ENCODE measurements around the gene CCDC61.

Gene CCDC61

GRCh38 chr19:46016426-46017094, 21.3 kb downstream of the CCDC61 start:
- FAIRE-seq, result no peak

- no peak for FAIRE-seq
Measured at GRCh38 chr19:46017095-46017429, 21.8 kb downstream of the CCDC61 start.

- no peak for FAIRE-seq
Measured at GRCh38 chr19:46017874-46018675, 22.8 kb downstream of the CCDC61 start.

- no peak for FAIRE-seq
Measured at GRCh38 chr19:46018729-46019251, 23.5 kb downstream of the CCDC61 start.

GRCh38 chr19:46019270-46019669, 24.0 kb downstream of the CCDC61 start:
- FAIRE-seq, result no peak

- no peak for FAIRE-seq
Measured at GRCh38 chr19:46020819-46021125, 25.5 kb downstream of the CCDC61 start.

- no peak for FAIRE-seq
Measured at GRCh38 chr19:46021531-46022041, 26.3 kb downstream of the CCDC61 start.

GRCh38 chr19:46022061-46022430, 26.8 kb downstream of the CCDC61 start:
- no peak for FAIRE-seq

- no peak for FAIRE-seq
Measured at GRCh38 chr19:46022431-46023310, 27.4 kb downstream of the CCDC61 start, which contains the start of gene PGLYRP1. Gene PGLYRP1, minus strand, starts transcription at chr19:46023053. Its CDS starts 32 bp downstream, at chr19:46023021.

- no peak for FAIRE-seq
Measured at GRCh38 chr19:46023311-46023779, 28.1 kb downstream of the CCDC61 start.

- no peak for FAIRE-seq
Measured at GRCh38 chr19:46025835-46026234, 30.6 kb downstream of the CCDC61 start.

GRCh38 chr19:46030812-46031550, 35.7 kb downstream of the CCDC61 start:
- no peak for FAIRE-seq

GRCh38 chr19:46031781-46032596, 36.7 kb downstream of the CCDC61 start:
- no peak for FAIRE-seq

GRCh38 chr19:46032597-46033025, 37.3 kb downstream of the CCDC61 start:
- FAIRE-seq, result no peak

- FAIRE-seq, result no peak
Measured at GRCh38 chr19:46033401-46033800, 38.1 kb downstream of the CCDC61 start.

GRCh38 chr19:46035546-46035945, 40.3 kb downstream of the CCDC61 start:
- no peak for FAIRE-seq

- no peak for FAIRE-seq
Measured at GRCh38 chr19:46035986-46036743, 40.9 kb downstream of the CCDC61 start.

GRCh38 chr19:46036744-46037128, 41.5 kb downstream of the CCDC61 start:
- no peak for FAIRE-seq

- no peak for FAIRE-seq
Measured at GRCh38 chr19:46040125-46040524, 44.9 kb downstream of the CCDC61 start.

GRCh38 chr19:46040952-46041500, 45.8 kb downstream of the CCDC61 start, which contains the start of gene IGFL4:
Gene IGFL4, minus strand, starts transcription at chr19:46041002. Its CDS starts 40 bp downstream, at chr19:46040962.
- no peak for FAIRE-seq

Measured in islet of Langerhans (tissue), 1 donor.